HG02943 (cell line): ENCODE data around the gene ZNF467.
A peak's percentile ranks its signal among the peaks of the same experiment; 100 is the strongest.

Experiments used
- ATAC-seq: cut with Tn5 transposase; IDR thresholded peaks from one replicate; pipeline ENCODE4 v1.9.1; 2021; ENCODE audit warnings: mild to moderate bottlenecking, low read depth, moderate library complexity; ENCODE audit not compliant: unreplicated experiment

Gene ZNF467

DNA sequence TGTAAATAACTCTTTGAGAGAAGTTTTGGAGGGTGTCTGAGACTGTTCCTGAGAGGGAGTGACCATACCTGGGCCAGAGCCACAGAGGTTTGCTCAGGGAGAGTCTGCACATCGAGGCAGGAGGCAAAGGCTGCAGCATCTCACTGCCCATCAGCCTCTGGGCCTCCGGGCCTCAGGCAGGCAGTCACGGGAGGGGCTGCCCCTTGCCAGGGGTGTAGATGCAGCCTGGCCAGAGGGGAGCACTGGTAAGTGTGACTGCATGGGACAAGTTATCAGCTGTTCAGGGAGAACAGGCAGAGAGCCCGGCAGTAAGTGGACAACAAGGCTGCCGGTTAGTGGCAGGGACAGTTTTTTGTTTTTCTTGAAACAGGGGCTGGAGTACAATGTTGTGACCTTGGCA is 55.9 kb downstream of the ZNF467 start:
- ATAC-seq, result no peak

DNA sequence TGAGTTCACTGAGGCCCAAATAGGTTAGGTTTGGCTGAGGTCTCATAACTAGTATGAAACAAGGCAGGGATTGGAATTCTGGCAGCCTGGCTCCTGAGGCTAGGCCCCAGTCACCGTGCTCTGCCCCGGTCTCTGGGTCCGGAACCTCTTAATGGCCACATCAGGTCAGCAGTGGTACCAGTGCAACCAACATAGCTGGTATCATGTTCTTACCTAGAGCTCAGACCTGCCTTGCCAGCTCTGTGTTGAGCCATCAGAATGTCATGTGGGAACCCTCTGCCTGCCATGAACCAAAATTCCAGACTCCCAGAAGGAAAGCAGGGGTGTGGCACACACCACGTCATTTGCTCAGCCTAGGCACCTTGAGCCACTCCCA is 56.5 kb downstream of the ZNF467 start:
- no peak for ATAC-seq

DNA sequence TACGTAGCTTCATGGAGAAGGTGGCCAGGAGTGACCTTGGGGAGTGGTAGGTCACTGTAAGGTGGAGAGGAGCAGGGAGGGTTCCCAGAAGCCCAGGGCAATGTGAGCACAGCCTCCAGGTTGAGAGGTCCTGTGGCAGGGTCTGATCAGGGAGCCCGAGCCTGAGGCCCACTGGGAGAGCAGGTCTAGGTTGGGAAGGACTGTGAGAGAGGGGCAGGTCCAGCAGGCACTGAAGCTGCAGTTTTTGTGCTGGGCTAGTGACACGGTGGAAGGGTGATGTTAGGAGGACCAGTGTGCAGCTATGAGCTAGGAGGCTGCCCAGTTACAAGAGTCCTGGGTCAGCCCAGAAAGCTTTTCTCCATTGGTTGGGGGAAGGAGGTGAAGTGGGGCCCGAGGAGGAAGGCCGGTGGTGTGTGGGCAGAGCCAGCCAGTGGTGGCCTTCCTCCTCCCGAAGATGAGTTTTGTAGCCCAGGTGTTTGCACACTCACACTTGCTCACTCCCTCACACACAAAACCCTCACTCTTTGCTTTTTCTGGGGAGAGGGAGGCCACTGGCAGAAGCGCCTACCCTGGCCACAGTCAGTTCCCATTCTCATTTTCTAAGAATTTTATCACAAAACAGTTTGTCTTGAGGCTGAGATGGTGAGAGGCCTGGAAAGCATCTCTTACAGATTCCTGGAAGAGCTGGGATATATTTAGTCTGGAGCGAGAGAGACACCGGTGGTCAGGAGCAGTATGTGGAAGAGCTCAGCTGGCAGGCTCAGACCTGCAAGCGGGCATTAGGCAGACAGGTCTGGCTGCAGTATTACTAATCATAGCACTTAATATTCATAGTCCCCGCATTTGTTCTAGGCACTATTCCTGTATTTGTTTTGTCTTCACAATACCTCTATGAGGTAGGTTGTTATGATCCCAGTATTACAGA is 57.1 kb downstream of the ZNF467 start:
- no peak for ATAC-seq

DNA sequence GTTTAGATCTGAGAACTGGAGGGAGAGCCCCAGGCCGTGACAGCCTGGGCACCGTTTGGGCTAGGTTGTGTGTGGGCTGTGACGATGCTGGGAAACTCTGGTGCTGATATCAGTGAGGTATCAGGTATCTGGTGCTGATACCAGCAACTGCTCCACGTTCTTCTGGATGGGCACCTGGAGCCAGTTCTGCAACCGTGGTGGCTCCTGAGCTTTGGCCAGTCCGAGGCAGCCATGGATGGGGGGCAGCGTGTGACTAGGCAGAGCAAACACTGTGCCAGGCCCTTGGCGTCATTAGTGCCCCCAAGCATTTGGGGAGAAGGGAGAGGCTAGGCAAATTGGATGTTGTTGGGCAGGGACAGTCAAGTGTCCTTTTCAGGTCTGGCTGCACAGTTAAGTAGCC is 57.9 kb downstream of the ZNF467 start:
- ATAC-seq, result no peak

DNA sequence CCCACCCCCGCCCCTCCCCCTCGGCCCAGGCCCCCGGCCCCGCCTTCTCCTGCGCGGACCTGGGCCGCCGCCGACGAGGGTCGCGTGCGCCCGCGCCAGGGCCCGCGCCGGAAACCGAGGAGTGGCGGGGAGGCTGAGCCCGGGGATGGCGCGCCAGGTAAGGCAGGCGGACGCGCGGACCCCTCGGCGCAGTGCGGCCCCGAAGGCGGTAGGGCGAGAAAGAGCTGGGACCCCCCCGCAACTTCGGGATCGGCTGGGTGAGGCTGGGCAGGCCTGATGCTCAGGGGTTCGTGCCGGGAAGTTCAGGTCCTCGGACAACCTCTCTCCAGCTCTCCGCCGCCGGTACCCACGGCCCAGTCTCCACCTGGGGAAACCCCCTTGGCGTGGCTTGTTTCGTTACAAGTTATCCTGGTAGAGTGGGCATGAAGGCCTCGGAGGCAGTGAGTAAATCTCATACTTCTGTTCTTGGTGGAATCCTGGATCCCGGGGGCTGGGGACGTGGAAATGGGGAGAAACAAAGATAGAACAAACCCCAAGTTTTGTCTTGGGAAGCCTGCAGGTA is 58.4 kb downstream of the ZNF467 start:
- peak; percentile 25 for ATAC-seq
